RWPE2 (cell line): ENCODE results near the gene IL5RA.

ENCODE experiments used
- ATAC-seq: fragments of 200-7000 bp; cut with Tn5 transposase; 3 replicates; pipeline ENCODE4 v1.9.1; 2021; ENCODE audit warnings: low read depth
- DNase-seq: peaks from one replicate; pipeline ENCODE4 v3.0.0-alpha.2; 2020; ENCODE audit warnings: low spot score
- H3K27ac ChIP-seq: fragments of 450-650 bp; 2 replicates; pipeline ENCODE4 v1.5.1; 2017; ENCODE audit warnings: mild to moderate bottlenecking; ENCODE audit not compliant: poor library complexity, severe bottlenecking
- H3K27me3 ChIP-seq: fragments of 250-450 bp; sonication (Bioruptor Pico); 2 replicates; pipeline ENCODE4 v1.5.1; 2021; ENCODE audit warnings: mild to moderate bottlenecking, moderate library complexity; ENCODE audit not compliant: insufficient read depth, poor library complexity, severe bottlenecking
- H3K36me3 ChIP-seq: fragments of 250-450 bp; sonication (Bioruptor Pico); 2 replicates; pipeline ENCODE4 v1.5.1; 2020; ENCODE audit warnings: low read depth, mild to moderate bottlenecking, moderate library complexity
- H3K4me1 ChIP-seq: fragments of 250-450 bp; sonication (Bioruptor Pico); 2 replicates; pipeline ENCODE4 v1.5.1; 2021; ENCODE audit warnings: mild to moderate bottlenecking, moderate library complexity; ENCODE audit not compliant: insufficient read depth, poor library complexity, severe bottlenecking
- H3K4me3 ChIP-seq: fragments of 250-450 bp; sonication (Bioruptor Pico); 2 replicates; pipeline ENCODE4 v1.5.1; 2021; ENCODE audit warnings: mild to moderate bottlenecking, moderate library complexity; ENCODE audit not compliant: severe bottlenecking
- H3K9me3 ChIP-seq: fragments of 250-450 bp; sonication (Bioruptor Pico); 2 replicates; pipeline ENCODE4 v1.5.1; 2021; ENCODE audit warnings: mild to moderate bottlenecking, moderate library complexity; ENCODE audit not compliant: severe bottlenecking
- TF ChIP-seq, protein P1 (sequence below): fragments of 450-650 bp; IDR thresholded peaks from one replicate; pipeline ENCODE4 v1.5.1; 2017; ENCODE audit warnings: mild to moderate bottlenecking, moderate library complexity; ENCODE audit not compliant: poor library complexity, severe bottlenecking

IL5RA gene

DNA sequence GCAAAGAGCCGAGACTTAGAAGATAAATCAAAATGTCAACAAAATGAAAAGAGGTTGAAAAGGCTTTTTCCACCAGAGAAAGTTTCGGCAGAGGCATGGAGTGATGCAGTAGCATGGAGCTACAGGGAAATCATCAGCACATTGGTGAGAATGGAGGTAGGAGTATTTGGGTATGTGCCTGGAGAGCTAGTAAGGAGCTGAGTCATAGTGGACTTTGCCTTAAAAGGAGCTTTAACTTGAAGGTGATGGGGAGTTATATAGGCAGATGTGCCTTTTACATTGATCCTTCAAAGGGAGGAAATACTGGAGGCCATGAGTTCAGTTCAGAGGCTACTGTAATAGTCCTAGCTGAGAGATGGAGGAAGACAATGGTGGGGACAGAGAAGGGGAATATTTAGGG, 44.3 kb downstream of the IL5RA start:
- no peaks in the 10 kb centered on the region for H3K9me3 ChIP-seq
- no peak overlapping the region for H3K27ac ChIP-seq
- ATAC-seq, result 0 out of 3 replicates have a peak, but pooled peaks have one; percentile 25

DNA sequence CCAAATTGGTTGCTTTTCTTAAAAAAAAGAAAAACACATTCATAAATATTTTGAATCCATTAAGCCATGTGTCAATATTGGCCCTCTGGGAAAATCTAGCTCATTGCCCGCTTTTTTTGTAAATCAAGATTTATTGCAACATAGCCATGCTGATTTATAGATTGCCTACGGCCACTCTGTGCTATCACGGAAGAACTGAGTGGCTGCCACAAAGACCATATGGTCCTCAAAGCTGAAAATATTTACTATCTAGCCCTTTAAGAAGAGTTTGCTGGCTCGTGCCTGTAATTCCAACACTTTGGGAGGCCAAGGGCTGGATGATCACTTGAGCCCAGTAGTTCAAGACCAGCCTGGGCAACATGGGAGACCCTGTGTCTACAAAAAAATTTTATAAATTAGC, 45.9 kb downstream of the IL5RA start:
- ATAC-seq (no peak), DNase-seq (no peak)
- TF ChIP-seq, protein P1, sequence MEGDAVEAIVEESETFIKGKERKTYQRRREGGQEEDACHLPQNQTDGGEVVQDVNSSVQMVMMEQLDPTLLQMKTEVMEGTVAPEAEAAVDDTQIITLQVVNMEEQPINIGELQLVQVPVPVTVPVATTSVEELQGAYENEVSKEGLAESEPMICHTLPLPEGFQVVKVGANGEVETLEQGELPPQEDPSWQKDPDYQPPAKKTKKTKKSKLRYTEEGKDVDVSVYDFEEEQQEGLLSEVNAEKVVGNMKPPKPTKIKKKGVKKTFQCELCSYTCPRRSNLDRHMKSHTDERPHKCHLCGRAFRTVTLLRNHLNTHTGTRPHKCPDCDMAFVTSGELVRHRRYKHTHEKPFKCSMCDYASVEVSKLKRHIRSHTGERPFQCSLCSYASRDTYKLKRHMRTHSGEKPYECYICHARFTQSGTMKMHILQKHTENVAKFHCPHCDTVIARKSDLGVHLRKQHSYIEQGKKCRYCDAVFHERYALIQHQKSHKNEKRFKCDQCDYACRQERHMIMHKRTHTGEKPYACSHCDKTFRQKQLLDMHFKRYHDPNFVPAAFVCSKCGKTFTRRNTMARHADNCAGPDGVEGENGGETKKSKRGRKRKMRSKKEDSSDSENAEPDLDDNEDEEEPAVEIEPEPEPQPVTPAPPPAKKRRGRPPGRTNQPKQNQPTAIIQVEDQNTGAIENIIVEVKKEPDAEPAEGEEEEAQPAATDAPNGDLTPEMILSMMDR, result no peak
- Histone ChIP-seq H3K36me3 (no peaks in the 10 kb centered on the region), H3K27me3 (no peaks in the 10 kb centered on the region), H3K9me3 (no peaks in the 10 kb centered on the region), H3K4me1 (no peaks in the 10 kb centered on the region), H3K4me3 (no peak overlapping the region), H3K27ac (no peak overlapping the region)

More for the DNA sequence above, 44.3 kb downstream of the IL5RA start:
- Histone ChIP-seq H3K27me3 (no peaks in the 10 kb centered on the region), H3K4me3 (no peak overlapping the region), H3K4me1 (no peaks in the 10 kb centered on the region), H3K36me3 (no peaks in the 10 kb centered on the region)
- TF ChIP-seq, protein P1, result no peak
- DNase-seq, result no peak

DNA sequence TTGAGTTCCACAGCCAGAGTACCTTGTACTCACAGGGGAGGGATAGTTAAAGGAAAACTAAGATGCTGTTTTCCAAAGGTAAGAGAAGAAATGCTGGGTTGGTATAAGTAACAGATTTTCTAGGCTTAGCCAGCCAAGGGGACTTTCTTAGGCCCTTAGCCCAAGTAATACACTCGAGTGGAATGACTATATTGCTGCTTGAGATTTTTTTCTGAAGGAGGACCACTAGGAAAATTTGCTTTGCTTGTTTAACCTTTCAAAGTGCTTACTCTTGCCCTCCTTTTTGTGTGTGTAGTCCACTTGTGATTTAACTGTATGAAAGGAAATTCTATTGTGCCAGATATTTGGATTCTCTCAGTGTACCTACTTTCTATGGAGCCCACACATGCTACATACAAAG, 50.5 kb downstream of the IL5RA start:
- Histone ChIP-seq H3K27me3 (no peaks in the 10 kb centered on the region), H3K4me1 (no peaks in the 10 kb centered on the region), H3K9me3 (no peaks in the 10 kb centered on the region), H3K27ac (no peak overlapping the region), H3K4me3 (no peak overlapping the region), H3K36me3 (no peaks in the 10 kb centered on the region)
- TF ChIP-seq, protein P1, result no peak
- DNase-seq, result no peak
- no peak for ATAC-seq

DNA sequence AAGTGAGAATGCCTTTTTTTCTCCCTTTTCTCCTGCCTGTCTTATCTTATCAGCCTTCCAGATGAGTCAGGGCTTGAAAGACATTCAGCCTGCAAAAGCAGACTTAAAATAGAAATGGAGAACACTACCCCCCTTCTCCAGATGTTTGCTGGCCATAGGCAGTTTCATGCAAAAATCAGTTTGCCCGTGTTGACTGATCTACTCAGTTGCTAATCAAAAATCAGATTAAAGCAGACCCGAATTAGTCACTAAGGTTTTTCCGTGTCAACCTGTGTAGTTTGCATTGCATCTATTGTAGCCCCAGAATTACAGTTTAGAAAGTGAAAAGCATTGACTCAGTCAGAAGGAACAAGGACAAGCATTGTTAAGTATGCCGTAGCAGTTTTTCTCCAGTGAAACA, 56.2 kb downstream of the IL5RA start:
- Histone ChIP-seq H3K27me3 (no peaks in the 10 kb centered on the region), H3K27ac (no peak overlapping the region), H3K4me1 (no peaks in the 10 kb centered on the region), H3K4me3 (no peak overlapping the region), H3K36me3 (no peaks in the 10 kb centered on the region), H3K9me3 (no peaks in the 10 kb centered on the region)
- TF ChIP-seq, protein P1, result no peak
- ATAC-seq (no peak), DNase-seq (no peak)

DNA sequence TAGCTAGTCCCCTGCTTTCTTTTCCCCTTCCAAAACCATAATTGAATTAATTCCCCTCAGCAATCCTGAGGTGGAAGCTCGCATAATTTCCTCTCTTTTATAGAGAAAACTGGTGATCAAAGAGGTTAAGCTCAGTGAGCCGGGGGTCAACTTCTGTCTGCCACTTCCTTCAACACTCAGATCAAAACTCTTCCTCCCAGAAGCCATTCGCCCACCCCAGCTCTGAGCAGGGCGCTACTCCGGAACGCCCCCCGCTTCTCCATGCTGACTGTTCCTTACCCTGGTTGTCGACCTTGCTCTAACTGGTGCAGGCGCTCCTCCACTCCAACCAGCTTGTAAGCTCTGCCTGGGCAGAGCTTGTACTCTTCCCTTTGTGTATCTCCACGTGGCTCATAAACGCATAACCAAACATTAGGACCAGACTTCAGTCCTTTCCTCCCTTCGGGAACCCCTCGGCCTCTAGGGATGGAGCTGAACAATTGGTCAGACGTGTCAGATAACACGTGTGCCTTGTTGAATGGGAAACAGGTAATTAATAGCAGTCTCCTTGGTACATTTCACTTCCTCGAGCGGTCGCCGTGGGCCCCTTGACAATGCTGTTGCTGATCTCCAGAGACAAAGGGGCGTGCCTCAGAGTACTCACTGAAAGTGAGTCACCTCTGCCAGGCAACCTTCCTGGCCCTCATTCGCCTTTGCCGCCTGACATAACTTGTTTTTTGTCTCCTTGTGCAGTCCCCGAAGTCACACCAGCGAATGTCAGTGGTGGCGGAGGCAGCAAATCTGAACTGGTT, 71.8 kb downstream of the IL5RA start:
- TF ChIP-seq, protein P1, result no peak

More for the DNA sequence above, 71.8 kb downstream of the IL5RA start:
- no peak for ATAC-seq
- Histone ChIP-seq H3K27ac (no peak overlapping the region), H3K4me3 (no peak overlapping the region), H3K4me1 (no peaks in the 10 kb centered on the region), H3K9me3 (no peaks in the 10 kb centered on the region), H3K36me3 (no peaks in the 10 kb centered on the region), H3K27me3 (no peaks in the 10 kb centered on the region)
- no peak for DNase-seq
